A673 (cell line): ENCODE results near the gene ZNF501.

Experiments
- CTCF ChIP-seq: fragments of 300-800, 200-600 bp; sonication (generic); conservative IDR thresholded peaks from 2 replicates; pipeline ENCODE4 v1.5.1; 2017; ENCODE audit warnings: low read depth, mild to moderate bottlenecking, antibody characterized with exemption, low read length, moderate library complexity, mixed read lengths
- EZH2 ChIP-seq: fragments of 200-600 bp; sonication (generic); IDR thresholded peaks from 2 replicates; pipeline ENCODE4 v1.6.1; 2017; ENCODE audit warnings: borderline replicate concordance, low read depth, mild to moderate bottlenecking, mixed read lengths, antibody characterized with exemption, low read length; ENCODE audit not compliant: poor library complexity, severe bottlenecking

GRCh38 chr3:44712455-44713075, 16.9 kb upstream of the ZNF501 start, which contains the start of gene ZNF502:
- TF ChIP-seq CTCF (0 out of 2 replicates have a peak, but pooled peaks have one; percentile 11), EZH2 (no peak)
